ENCODE data around the gene RARB. TPM values are rescaled to one million over a fixed set of nuclear protein-coding genes. Genes with fewer than 3 reads are reported as not detected.

RARB gene
- total RNA-seq, 2 donors from 2014 or later, result 15.2 to 22.8 TPM

- no peak for DNase-seq (ENCODE audit: low spot score)
- peaks cover 0 to 41% of the 10 kb centered on the region in 2 donors for H3K4me1 ChIP-seq
- TF ChIP-seq CTCF (IDR thresholded peaks at IDR 0.05), result no peak
- no peaks in the 10 kb centered on the region for H3K9me3 ChIP-seq
- H3K27ac ChIP-seq, result peak overlapping the region; percentile 4 to 73
- no peak overlapping the region for H3K4me3 ChIP-seq
- no peaks in the 10 kb centered on the region for H3K36me3 ChIP-seq
- H3K27me3 ChIP-seq, result no peaks in the 10 kb centered on the region
Measured at GRCh38 chr3:25587526-25587925, 159.5 kb downstream of the RARB start.

- peak overlapping the region; percentile 73 to 84 for H3K27ac ChIP-seq
- no peak for TF ChIP-seq CTCF (IDR thresholded peaks at IDR 0.05)
- H3K27me3 ChIP-seq, result no peaks in the 10 kb centered on the region
- no peaks in the 10 kb centered on the region for H3K9me3 ChIP-seq
- no peak overlapping the region for H3K4me3 ChIP-seq
- no peaks in the 10 kb centered on the region for H3K36me3 ChIP-seq
- peaks cover 0 to 46% of the 10 kb centered on the region in 2 donors for H3K4me1 ChIP-seq
- DNase-seq (ENCODE audit: low spot score), result no peak
Measured at GRCh38 chr3:25587975-25588374, 159.9 kb downstream of the RARB start.

GRCh38 chr3:25588441-25589103, 160.5 kb downstream of the RARB start:
- H3K27ac ChIP-seq, result peak overlapping the region; percentile 73 to 84
- H3K36me3 ChIP-seq, result no peaks in the 10 kb centered on the region
- peaks cover 0 to 52% of the 10 kb centered on the region in 2 donors for H3K4me1 ChIP-seq
- no peaks in the 10 kb centered on the region for H3K9me3 ChIP-seq
- no peaks in the 10 kb centered on the region for H3K27me3 ChIP-seq
- H3K4me3 ChIP-seq, result no peak overlapping the region
- no peak for TF ChIP-seq CTCF (IDR thresholded peaks at IDR 0.05)
- DNase-seq (ENCODE audit: low spot score), result no peak

GRCh38 chr3:25589104-25589782, 161.2 kb downstream of the RARB start:
- Histone ChIP-seq H3K27me3 (no peaks in the 10 kb centered on the region), H3K9me3 (no peaks in the 10 kb centered on the region), H3K27ac (peak overlapping the region; percentile 73 to 84), H3K4me3 (no peak overlapping the region), H3K4me1 (peaks cover 0 to 59% of the 10 kb centered on the region in 2 donors), H3K36me3 (no peaks in the 10 kb centered on the region)
- no peak for TF ChIP-seq CTCF (IDR thresholded peaks at IDR 0.05)
- DNase-seq (ENCODE audit: low spot score), result peak; percentile 54

- no peaks in the 10 kb centered on the region for H3K27me3 ChIP-seq
- DNase-seq (ENCODE audit: low spot score), result peak; percentile 52
- H3K9me3 ChIP-seq, result no peaks in the 10 kb centered on the region
- no peaks in the 10 kb centered on the region for H3K36me3 ChIP-seq
- TF ChIP-seq CTCF (IDR thresholded peaks at IDR 0.05), result no peak
- peak overlapping the region; percentile 73 to 84 for H3K27ac ChIP-seq
- peaks cover 0 to 60% of the 10 kb centered on the region in 2 donors for H3K4me1 ChIP-seq
- no peak overlapping the region for H3K4me3 ChIP-seq
Measured at GRCh38 chr3:25589783-25590258, 161.8 kb downstream of the RARB start.
